A673 (cell line): ENCODE measurements around the gene GBE1. TPM values are rescaled to one million over a fixed set of nuclear protein-coding genes. Genes with fewer than 3 reads are reported as not detected.
A peak's percentile ranks its signal among the peaks of the same experiment; 100 is the strongest.

Source experiments
- BruUV-seq: library from RNA; stranded (reverse); fragments of 400-500 nt; replicated peaks from 2 replicates; lab custom pipeline; 2021; lab: Mats Ljungman, UMichigan
- CTCF ChIA-PET: fragments of 300-600 bp; sonication (Branson Sonifier 250); formaldehyde crosslinking; loops from one replicate; lab custom pipeline; 2022; ENCODE audit warnings: antibody characterized with exemption; lab: Charles Lee
- POLR2A ChIA-PET: fragments of 300-600 bp; sonication (Branson Sonifier 250); formaldehyde crosslinking; loops from one replicate; lab custom pipeline; 2022; ENCODE audit warnings: antibody characterized with exemption; ENCODE audit not compliant: low non-redundant PET; lab: Charles Lee
- DNase-seq: peaks from one replicate; pipeline ENCODE4 v3.0.0-alpha.2; 2015; ENCODE audit warnings: low spot score
- H3K27ac ChIP-seq: fragments of 200-600 bp; sonication (generic); 2 replicates; pipeline ENCODE4 v1.5.1; 2016; ENCODE audit warnings: mixed run types, low read depth, mild to moderate bottlenecking, mixed read lengths, antibody characterized with exemption, low read length; ENCODE audit not compliant: poor library complexity, severe bottlenecking
- H3K27me3 ChIP-seq: fragments of 200-600 bp; sonication (generic); replicated peaks from 2 replicates; pipeline ENCODE4 v1.6.1; 2017; ENCODE audit warnings: mixed run types, low read depth, mild to moderate bottlenecking, mixed read lengths, antibody characterized with exemption, low read length; ENCODE audit not compliant: insufficient read depth, poor library complexity
- H3K36me3 ChIP-seq: fragments of 200-600 bp; sonication (generic); 2 replicates; pipeline ENCODE4 v1.6.1; 2016; ENCODE audit warnings: mixed run types, mild to moderate bottlenecking, mixed read lengths, antibody characterized with exemption, low read length; ENCODE audit not compliant: insufficient read depth, poor library complexity, severe bottlenecking
- H3K4me1 ChIP-seq: fragments of 200-600 bp; sonication (generic); 2 replicates; pipeline ENCODE4 v1.6.1; 2017; ENCODE audit warnings: mixed run types, mild to moderate bottlenecking, mixed read lengths, antibody characterized with exemption, low read length; ENCODE audit not compliant: insufficient read depth, poor library complexity, severe bottlenecking
- H3K4me3 ChIP-seq: fragments of 200-600 bp; sonication (generic); 2 replicates; pipeline ENCODE4 v1.5.1; 2016; ENCODE audit warnings: low read depth, mixed run types, mild to moderate bottlenecking, mixed read lengths, low read length; ENCODE audit not compliant: poor library complexity, severe bottlenecking
- H3K9me3 ChIP-seq: fragments of 200-600 bp; sonication (generic); 2 replicates; pipeline ENCODE4 v1.6.1; 2016; ENCODE audit warnings: mixed run types, low read depth, mild to moderate bottlenecking, mixed read lengths, antibody characterized with exemption, low read length; ENCODE audit not compliant: poor library complexity, severe bottlenecking
- CTCF ChIP-seq: fragments of 300-800, 200-600 bp; sonication (generic); conservative IDR thresholded peaks from 2 replicates; pipeline ENCODE4 v1.5.1; 2017; ENCODE audit warnings: low read depth, mild to moderate bottlenecking, antibody characterized with exemption, low read length, moderate library complexity, mixed read lengths
- EZH2 ChIP-seq: fragments of 200-600 bp; sonication (generic); IDR thresholded peaks from 2 replicates; pipeline ENCODE4 v1.6.1; 2017; ENCODE audit warnings: borderline replicate concordance, low read depth, mild to moderate bottlenecking, mixed read lengths, antibody characterized with exemption, low read length; ENCODE audit not compliant: poor library complexity, severe bottlenecking
- intact Hi-C: fragments of 100-400 bp; cut with micrococcal nuclease; formaldehyde crosslinking; loops from one replicate; pipeline ENCODE4 v1.10.0; 2022; ENCODE audit not compliant: unreplicated experiment
- total RNA-seq: library from RNA; stranded (reverse); gene quantifications from 2 replicates; pipeline ENCODE4 v1.2.3, GENCODE V29; 2021

The GBE1 gene
- total RNA-seq, 1 experiment from 2014 or later, result 8.2 TPM

DNA sequence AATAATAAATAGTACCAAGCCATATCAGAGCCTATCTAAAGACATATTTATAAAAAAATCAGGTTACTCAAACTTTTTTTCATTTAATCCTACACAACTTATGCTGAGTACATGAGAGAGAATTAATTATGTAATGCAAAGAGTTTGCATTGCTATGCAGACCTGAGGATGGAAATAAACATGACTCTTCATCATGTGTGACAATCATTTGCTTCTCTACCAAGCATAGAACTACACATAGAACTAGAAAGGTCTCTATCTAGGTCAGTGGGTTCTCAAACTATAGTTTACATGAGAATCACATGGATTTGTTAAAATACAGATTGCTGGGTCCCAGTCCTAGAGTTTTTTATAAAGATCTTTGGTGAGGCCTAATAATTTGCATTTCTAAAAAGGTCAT lies 86.8 kb downstream of the GBE1 start:
- no peaks in the 10 kb centered on the region for H3K9me3 ChIP-seq
- POLR2A ChIA-PET, result no interaction called here
- intact Hi-C loops, result loop anchor here (5.0 kb wide), 1 partner anchor 88 kb away; the partner anchor contains the start of gene GBE1
- no peak for TF ChIP-seq EZH2
- TF ChIP-seq CTCF, result no peak
- no TSS peak for BruUV-seq
- no peak overlapping the region for H3K27ac ChIP-seq
- no peak for DNase-seq
- H3K36me3 ChIP-seq, result no peaks in the 10 kb centered on the region
- H3K4me1 ChIP-seq, result no peaks in the 10 kb centered on the region
- no peaks in the 10 kb centered on the region for H3K27me3 ChIP-seq
- CTCF ChIA-PET, result no interaction called here
- no peak overlapping the region for H3K4me3 ChIP-seq

DNA sequence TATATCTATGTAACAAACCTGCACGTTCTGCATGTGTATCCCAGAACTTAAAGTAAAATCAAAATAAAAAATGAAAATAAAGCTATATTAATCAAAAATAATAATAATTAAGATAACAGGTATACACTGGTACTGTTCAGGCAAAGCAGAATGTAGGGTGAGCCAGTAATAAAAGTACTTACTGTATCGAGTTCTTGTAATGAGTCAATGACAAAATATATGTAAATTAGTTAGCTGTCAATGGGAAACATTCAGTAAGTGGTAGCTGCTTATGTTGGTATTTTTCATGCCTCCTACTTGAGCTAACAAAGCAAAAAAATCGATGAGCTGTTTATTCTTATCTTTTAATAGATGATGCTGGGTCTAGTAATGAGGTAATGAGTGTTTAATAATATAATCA lies 93.2 kb downstream of the GBE1 start:
- H3K27ac ChIP-seq, result no peak overlapping the region
- BruUV-seq, result no TSS peak
- ChIA-PET CTCF (no interaction called here), POLR2A (no interaction called here)
- no peaks in the 10 kb centered on the region for H3K4me1 ChIP-seq
- TF ChIP-seq CTCF, result no peak
- no peak for TF ChIP-seq EZH2
- no peak for DNase-seq
- H3K36me3 ChIP-seq, result no peaks in the 10 kb centered on the region
- H3K9me3 ChIP-seq, result no peaks in the 10 kb centered on the region
- intact Hi-C loops, result loop anchor here (5.0 to 10.0 kb wide), 2 partner anchors 247 to 1854 kb away; no protein-coding TSS in a partner anchor
- no peak overlapping the region for H3K4me3 ChIP-seq
- no peaks in the 10 kb centered on the region for H3K27me3 ChIP-seq

DNA sequence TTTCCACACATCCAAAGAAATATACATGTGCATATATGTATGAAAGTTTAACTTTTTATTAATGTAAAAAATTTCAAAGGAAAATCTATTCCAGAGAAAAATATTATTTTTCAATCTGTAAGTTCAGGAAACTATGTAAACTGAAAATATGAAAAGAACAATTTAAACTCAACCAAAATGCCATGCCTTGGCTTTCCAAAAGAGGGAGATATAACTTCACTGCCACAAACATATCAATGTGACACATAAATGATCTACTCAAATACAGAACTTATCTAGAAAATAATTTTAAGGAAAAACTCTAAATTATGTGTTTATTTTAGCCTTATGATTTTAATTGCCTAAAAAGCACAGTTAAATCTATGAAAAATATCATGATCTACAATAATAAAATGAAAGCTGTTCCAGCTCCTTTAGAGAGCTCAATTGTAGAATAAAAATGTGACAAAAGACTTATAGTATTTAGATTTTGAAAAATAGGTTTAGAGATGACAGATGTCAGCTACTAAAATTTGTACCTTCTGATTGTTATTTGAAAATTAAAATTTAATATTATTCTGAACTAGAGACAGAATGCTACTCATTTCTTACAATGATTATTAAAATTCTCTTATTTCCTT lies 94.8 kb downstream of the GBE1 start:
- CTCF ChIA-PET, result no interaction called here
- TF ChIP-seq CTCF (peak; percentile 76), EZH2 (no peak)
- Histone ChIP-seq H3K9me3 (no peaks in the 10 kb centered on the region), H3K4me1 (no peaks in the 10 kb centered on the region), H3K36me3 (no peaks in the 10 kb centered on the region), H3K27me3 (no peaks in the 10 kb centered on the region), H3K27ac (no peak overlapping the region), H3K4me3 (no peak overlapping the region)
- POLR2A ChIA-PET, result no interaction called here
- peak; percentile 15 for DNase-seq
- intact Hi-C loops, result loop anchor here (1.0 to 10.0 kb wide), 3 partner anchors 248 to 1856 kb away; no protein-coding TSS in a partner anchor
- BruUV-seq, result no TSS peak
